NT2/D1 (cell line): ENCODE measurements around the gene WNT6.

Experiments
- YY1 ChIP-seq: IDR thresholded peaks from 2 replicates; pipeline ENCODE4 v1.6.1; 2011; ENCODE audit not compliant: insufficient read length, insufficient read depth
- ZNF274 ChIP-seq: IDR thresholded peaks from 2 replicates; pipeline ENCODE4 v1.6.1; 2011; ENCODE audit warnings: mild to moderate bottlenecking, low read depth, low read length

GRCh38 chr2:218872645-218873358 is 13.2 kb downstream of the WNT6 start:
- no peak for TF ChIP-seq ZNF274
- no peak for TF ChIP-seq YY1
